Measurements from ENCODE around the gene FEZF2.

The FEZF2 gene

GRCh38 chr3:62373215-62373614 is at the start of gene FEZF2:
TSS of gene FEZF2 (minus strand) at chr3:62373550. CDS start at chr3:62372868, 682 bp downstream.
- no peak for DNase-seq

- no peak for DNase-seq
These were observed 47.9 kb upstream of the FEZF2 start for GRCh38 chr3:62421207-62421606.

- no peak for DNase-seq
These were observed 42.8 kb upstream of the FEZF2 start for GRCh38 chr3:62416144-62416543.

GRCh38 chr3:62415312-62415801 is 42.0 kb upstream of the FEZF2 start:
- no peak for DNase-seq

DNA sequence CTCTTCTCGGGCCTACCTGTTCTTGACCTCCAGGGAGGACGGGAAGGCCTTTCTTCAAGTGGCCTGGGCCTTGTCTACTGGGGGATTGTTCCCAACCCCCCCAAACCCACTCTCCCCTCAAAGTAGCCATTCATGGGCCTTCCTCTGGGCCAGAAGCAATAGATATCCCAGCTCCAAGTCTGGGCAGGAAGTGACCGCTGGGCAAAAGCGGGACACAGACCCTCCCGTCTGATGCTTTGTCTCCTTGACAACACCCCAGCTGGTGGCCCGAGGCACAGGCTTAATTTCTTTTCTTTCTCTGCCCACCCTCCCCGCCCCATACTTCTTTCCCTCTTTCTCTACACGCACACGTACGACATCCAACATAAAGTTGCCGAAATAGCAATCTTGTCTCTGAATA is 41.4 kb upstream of the FEZF2 start:
- no peak for DNase-seq

GRCh38 chr3:62413687-62414086 is 40.3 kb upstream of the FEZF2 start:
- no peak for DNase-seq

DNA sequence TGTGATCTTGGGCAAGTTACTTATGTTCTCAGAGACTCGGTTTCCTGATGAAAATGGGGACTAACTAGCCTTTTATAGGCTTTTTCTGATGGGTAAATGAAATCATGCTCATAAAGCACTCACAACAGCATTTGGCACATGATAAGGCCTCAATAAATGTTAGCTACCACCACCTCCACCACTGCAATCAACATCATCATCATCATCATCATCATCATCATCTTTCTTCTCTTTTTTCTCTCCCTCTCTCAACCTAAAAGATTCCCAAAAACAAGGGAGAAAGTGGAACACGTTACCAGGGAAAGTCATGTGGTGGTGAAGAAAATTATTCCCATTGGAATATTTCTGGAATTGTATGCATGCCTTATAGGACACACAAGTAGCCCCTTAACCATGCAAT is 33.6 kb upstream of the FEZF2 start:
- no peak for DNase-seq

DNA sequence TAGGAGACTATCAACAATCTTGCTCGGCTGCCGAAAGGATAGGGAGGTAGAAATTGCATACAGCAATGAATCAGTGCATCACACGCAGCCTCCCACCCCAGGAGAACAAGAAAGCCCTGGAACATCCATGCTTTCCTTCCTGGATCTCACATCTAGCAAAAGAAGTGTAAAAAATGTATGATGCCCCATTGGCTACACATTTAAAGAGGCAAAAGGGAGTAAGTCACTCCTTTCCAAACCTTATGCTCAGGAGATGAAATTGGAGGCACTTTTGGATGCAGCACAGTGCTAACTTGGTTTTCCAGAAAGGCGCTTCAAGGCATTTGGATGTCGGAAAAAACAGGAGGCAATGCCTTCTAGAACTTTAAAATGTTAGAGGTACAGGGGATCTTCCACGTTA is 32.2 kb upstream of the FEZF2 start:
- DNase-seq = no peak

GRCh38 chr3:62405135-62405534 is 31.8 kb upstream of the FEZF2 start:
- no peak for DNase-seq

DNA sequence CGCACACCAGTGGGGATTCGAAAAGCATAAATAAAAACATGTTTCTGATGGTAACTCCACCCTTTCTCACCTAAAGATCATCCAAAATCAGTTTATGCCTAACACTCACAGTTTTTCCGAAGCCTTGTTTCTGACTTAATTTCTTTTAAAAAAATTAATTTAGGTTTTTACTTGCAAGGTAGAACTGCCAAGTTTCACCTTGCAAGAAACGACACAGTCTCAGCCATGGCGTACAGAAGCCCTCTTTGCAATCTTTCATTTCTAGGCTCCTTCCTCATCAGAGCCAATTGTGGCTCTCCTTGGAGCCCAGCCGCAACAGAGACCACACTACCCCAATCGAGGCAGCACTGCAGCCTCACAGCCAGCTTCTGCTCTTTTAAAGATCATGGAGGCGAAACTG is 31.0 kb upstream of the FEZF2 start:
- no peak for DNase-seq

DNA sequence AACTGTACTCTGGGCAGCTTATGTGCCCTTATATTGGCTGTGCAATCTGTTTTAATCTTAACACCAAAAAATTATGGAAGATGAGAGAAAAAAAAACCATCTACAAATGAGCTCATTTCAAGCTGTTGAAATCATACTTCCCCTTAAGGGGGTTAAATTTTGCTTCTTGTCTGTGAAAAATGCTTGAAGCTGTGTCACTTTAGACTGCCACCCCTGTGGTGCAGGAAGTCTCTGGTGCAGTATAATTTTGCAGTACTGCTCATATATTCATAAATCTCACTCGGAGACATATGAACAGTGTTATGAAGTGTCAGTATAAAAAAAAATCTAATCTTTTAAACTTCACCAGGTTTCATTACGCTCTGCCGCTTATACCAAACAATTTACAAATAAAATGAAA is 30.4 kb upstream of the FEZF2 start:
- no peak for DNase-seq

GRCh38 chr3:62392626-62393292 is 19.4 kb upstream of the FEZF2 start:
- no peak for DNase-seq

GRCh38 chr3:62387251-62387650 is 13.9 kb upstream of the FEZF2 start:
- DNase-seq = no peak

- DNase-seq = no peak
These were observed 6.0 kb upstream of the FEZF2 start for GRCh38 chr3:62379321-62379798.

DNA sequence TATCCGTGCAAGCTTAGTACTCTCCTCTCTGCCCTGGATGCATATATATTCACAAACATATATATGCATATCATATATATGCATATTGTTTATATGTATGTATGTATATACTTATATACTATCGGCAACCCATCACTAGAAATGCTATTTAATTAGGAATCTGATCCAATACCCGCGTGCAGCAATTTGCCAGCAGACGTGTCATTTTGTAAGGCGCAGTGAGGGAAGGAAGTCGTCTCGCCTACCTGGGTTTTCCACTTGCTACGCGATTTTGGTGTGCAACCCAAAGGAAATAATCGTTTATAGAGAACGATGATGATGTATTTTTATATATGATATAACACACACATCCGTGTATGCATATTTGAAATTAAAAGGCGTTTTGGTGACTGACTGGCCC is 5.6 kb upstream of the FEZF2 start:
- no peak for DNase-seq

GRCh38 chr3:62378311-62378789 is 5.0 kb upstream of the FEZF2 start:
- DNase-seq = no peak

- no peak for DNase-seq
These were observed 3.8 kb upstream of the FEZF2 start for GRCh38 chr3:62376906-62377877.

GRCh38 chr3:62376454-62376720 is 3.0 kb upstream of the FEZF2 start:
- DNase-seq = no peak

DNA sequence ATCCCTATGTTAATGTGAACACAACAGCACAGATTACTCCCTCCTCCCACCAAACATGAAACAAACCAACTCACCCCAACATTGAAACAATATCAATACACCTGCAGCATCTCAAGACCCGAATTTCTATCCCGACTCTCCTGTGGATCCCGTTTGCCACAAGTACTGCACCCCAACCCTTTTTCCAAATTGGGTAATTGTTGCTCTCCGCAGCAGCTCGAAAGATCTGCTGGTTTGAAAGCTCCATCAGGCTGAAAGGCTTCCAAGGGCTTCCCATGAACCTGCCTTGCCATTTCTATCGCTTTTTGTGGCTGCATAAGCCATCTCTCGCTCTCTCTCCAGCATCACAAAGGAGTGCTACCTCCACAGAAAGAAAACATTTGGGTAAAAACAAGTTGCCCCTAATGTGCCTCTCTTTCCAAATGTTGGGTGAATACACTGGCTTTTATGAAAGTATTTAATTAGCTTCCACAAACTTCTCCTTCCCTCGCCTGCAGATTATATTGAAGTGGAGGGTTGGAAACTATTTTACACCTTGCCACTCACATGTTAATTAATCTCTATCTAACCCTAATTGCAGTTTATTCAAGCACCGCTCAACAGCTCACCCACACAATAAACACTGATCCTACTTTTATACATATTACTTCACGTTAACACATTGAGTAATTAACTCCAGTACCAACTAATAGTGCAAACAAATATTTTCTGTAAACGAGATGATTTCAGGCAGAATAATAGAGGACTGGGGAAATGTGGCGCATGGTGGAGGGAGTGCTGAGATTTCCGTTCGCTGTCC is 2.5 kb upstream of the FEZF2 start:
- DNase-seq = no peak

GRCh38 chr3:62374341-62375218 is 1.2 kb upstream of the FEZF2 start:
- no peak for DNase-seq

GRCh38 chr3:62373714-62374333 is 474 bp upstream of the FEZF2 start:
- no peak for DNase-seq

GRCh38 chr3:62372621-62373041 is 719 bp downstream of the FEZF2 start:
- DNase-seq = no peak
